Sigmoid colon (tissue), 4 donors: ENCODE measurements around the gene AAMDC.

Experiments used
- CTCF ChIP-seq, 4 experiments: fragments of 450-650 bp in 3 of 4; fragments of 200-600 bp in 1 of 4; IDR thresholded peaks; one replicate each; pipeline ENCODE4 v1.5.1; 2016 to 2019; ENCODE audit warnings: antibody characterized with exemption in 4 of 4, mild to moderate bottlenecking in 3 of 4, moderate library complexity in 2 of 4
- POLR2A ChIP-seq, 2 donors: fragments of 450-650 bp; IDR thresholded peaks; one replicate each; pipeline ENCODE4 v1.6.1; 2016; ENCODE audit warnings: antibody characterized with exemption in 2 of 2, mild to moderate bottlenecking in 2 of 2, moderate library complexity in 2 of 2
- POLR2AphosphoS5 ChIP-seq, 4 donors: sonication (generic); formaldehyde crosslinking; IDR thresholded peaks; one replicate each; pipeline ENCODE4 v1.6.1; 2017; ENCODE audit warnings: antibody characterized with exemption in 4 of 4

GRCh38 chr11:77815459-77815858 is 5.5 kb upstream of the AAMDC start:
- TF ChIP-seq CTCF (IDR thresholded peaks at IDR 0.05) = no peak
- TF ChIP-seq POLR2AphosphoS5 (IDR thresholded peaks at IDR 0.05) = no peak
- TF ChIP-seq POLR2A (IDR thresholded peaks at IDR 0.05) = no peak
